ENCODE measurements around the gene ATP5F1C. TPM values are rescaled to one million over a fixed set of nuclear protein-coding genes. Genes with fewer than 3 reads are reported as not detected.

ATP5F1C gene
- total and polyA plus RNA-seq, 2 donors (not counting 1 experiment from before 2014, with no cell fraction given): 114 to 116 TPM

DNA sequence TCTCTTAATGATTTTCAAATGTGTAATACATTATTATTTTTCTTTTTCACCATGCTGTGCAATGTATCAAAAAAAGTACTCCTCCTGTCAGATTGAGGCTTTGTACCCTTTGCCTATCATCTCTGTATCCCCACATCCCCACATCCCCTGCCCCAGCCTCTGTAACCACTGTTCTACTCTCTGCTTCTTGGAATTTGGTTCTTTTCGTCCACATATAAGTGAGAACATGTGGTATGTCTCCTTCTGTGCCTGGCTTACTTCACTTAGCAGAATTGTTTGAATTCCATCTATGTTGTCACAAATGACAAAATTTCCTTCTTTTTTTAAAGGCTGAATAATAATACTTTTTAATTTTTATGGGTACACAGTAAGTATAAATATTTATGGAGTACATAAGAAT lies 44.1 kb downstream of the ATP5F1C start:
- H3K4me1 ChIP-seq (ENCODE audit: control insufficient read depth in 2 of 2, insufficient read depth in 2 of 2, low read length in 2 of 2): no peaks in the 10 kb centered on the region
- Mint-ChIP-seq H3K27ac (no peak overlapping the region), H3K4me3 (no peak overlapping the region), H3K4me1 (peaks cover 16% of the 10 kb centered on the region), H3K9me3 (ENCODE audit: insufficient read depth) (no peaks in the 10 kb centered on the region), H3K27me3 (no peaks in the 10 kb centered on the region)
- no peak overlapping the region for H2AFZ ChIP-seq (ENCODE audit: insufficient read depth, low read depth, low read length, poor library complexity, severe bottlenecking)
- WGBS (ENCODE audit: insufficient coverage): no CpG with 5 or more reads among the region's 1 CpG
- no peaks in the 10 kb centered on the region for H3K9me3 ChIP-seq (ENCODE audit: control extremely low read depth in 1 of 3, control insufficient read depth in 2 of 3, insufficient read depth in 1 of 3, low read length in 2 of 3)
- intact Hi-C loops (cut with micrococcal nuclease): no loop called here
- POLR2A ChIA-PET: no interaction called here
- H4K20me1 ChIP-seq (ENCODE audit: control insufficient read depth, insufficient read depth, low read length, poor library complexity, severe bottlenecking): peaks cover 29% of the 10 kb centered on the region
- no peak overlapping the region for H3K9ac ChIP-seq (ENCODE audit: low read length)
- CTCF ChIA-PET: no interaction called here
- ATAC-seq (ENCODE audit: low read depth) (no peak), DNase-seq (no peak)
- no peak overlapping the region for H3K4me3 ChIP-seq (ENCODE audit: control extremely low read depth in 1 of 5, extremely low read depth in 1 of 5, insufficient read depth in 1 of 5, low read depth in 2 of 5, low read length in 4 of 5)
- H3K27me3 ChIP-seq (replicated peaks in 1 of 4; ENCODE audit: control extremely low read depth in 1 of 4, control insufficient read depth in 3 of 4, insufficient read depth in 4 of 4, low read length in 3 of 4): no peaks in the 10 kb centered on the region
- no peak overlapping the region for H3K4me2 ChIP-seq (replicated peaks; ENCODE audit: low read depth, low read length, poor library complexity, severe bottlenecking)
- peaks cover 87% of the 10 kb centered on the region for H3K79me2 ChIP-seq (ENCODE audit: control insufficient read depth, insufficient read depth, low read length)
- H3K27ac ChIP-seq (ENCODE audit: low read length in 2 of 2): no peak overlapping the region
- TF ChIP-seq, protein P1, sequence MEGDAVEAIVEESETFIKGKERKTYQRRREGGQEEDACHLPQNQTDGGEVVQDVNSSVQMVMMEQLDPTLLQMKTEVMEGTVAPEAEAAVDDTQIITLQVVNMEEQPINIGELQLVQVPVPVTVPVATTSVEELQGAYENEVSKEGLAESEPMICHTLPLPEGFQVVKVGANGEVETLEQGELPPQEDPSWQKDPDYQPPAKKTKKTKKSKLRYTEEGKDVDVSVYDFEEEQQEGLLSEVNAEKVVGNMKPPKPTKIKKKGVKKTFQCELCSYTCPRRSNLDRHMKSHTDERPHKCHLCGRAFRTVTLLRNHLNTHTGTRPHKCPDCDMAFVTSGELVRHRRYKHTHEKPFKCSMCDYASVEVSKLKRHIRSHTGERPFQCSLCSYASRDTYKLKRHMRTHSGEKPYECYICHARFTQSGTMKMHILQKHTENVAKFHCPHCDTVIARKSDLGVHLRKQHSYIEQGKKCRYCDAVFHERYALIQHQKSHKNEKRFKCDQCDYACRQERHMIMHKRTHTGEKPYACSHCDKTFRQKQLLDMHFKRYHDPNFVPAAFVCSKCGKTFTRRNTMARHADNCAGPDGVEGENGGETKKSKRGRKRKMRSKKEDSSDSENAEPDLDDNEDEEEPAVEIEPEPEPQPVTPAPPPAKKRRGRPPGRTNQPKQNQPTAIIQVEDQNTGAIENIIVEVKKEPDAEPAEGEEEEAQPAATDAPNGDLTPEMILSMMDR (IDR thresholded peaks at IDR 0.05): no peak
- TF ChIP-seq EZH2 (IDR thresholded peaks at IDR 0.05; ENCODE audit: borderline replicate concordance, insufficient read depth, low read depth, low read length, poor library complexity, severe bottlenecking): no peak
- H3K36me3 ChIP-seq (replicated peaks in 1 of 2; ENCODE audit: control extremely low read depth in 1 of 2, control insufficient read depth in 1 of 2, extremely low read depth in 1 of 2, insufficient read depth in 2 of 2, low read length in 1 of 2): peaks cover 0 to 14% of the 10 kb centered on the region in 2 experiments

DNA sequence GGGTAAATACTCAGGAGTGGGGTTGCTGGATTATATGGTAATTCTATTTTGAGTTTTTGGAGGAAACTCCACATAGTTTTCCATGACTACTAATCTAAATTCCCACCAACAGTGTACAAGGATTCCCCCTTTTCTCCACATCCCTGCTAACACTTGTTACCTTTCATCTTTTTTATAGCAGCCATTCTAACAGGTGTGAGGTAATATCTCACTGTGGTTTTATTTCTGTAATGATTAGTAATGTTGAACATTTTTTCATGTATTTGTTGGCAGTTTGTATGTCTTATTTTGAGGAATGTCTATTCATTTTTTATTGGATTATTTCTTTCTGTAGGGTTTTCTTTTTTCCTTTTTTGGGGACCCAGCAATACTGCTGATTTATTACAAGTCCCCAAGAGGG lies 45.2 kb downstream of the ATP5F1C start:
- no peaks in the 10 kb centered on the region for H3K4me1 ChIP-seq (ENCODE audit: control insufficient read depth in 2 of 2, insufficient read depth in 2 of 2, low read length in 2 of 2)
- no peaks in the 10 kb centered on the region for H3K9me3 ChIP-seq (ENCODE audit: control extremely low read depth in 1 of 3, control insufficient read depth in 2 of 3, insufficient read depth in 1 of 3, low read length in 2 of 3)
- H3K27ac Mint-ChIP-seq: no peak overlapping the region
- DNase-seq: no peak
- peaks cover 85% of the 10 kb centered on the region for H3K79me2 ChIP-seq (ENCODE audit: control insufficient read depth, insufficient read depth, low read length)
- no peak overlapping the region for H3K4me3 Mint-ChIP-seq
- no peaks in the 10 kb centered on the region for H3K27me3 ChIP-seq (replicated peaks in 1 of 4; ENCODE audit: control extremely low read depth in 1 of 4, control insufficient read depth in 3 of 4, insufficient read depth in 4 of 4, low read length in 3 of 4)
- no peak overlapping the region for H3K27ac ChIP-seq (ENCODE audit: low read length in 2 of 2)
- ChIA-PET CTCF (no interaction called here), POLR2A (no interaction called here)
- H3K4me3 ChIP-seq (ENCODE audit: control extremely low read depth in 1 of 5, extremely low read depth in 1 of 5, insufficient read depth in 1 of 5, low read depth in 2 of 5, low read length in 4 of 5): no peak overlapping the region
- peaks cover 25% of the 10 kb centered on the region for H4K20me1 ChIP-seq (ENCODE audit: control insufficient read depth, insufficient read depth, low read length, poor library complexity, severe bottlenecking)
- H3K4me1 Mint-ChIP-seq: peaks cover 15% of the 10 kb centered on the region
- H3K27me3 Mint-ChIP-seq: no peaks in the 10 kb centered on the region
- ATAC-seq (ENCODE audit: low read depth): no peak
- no peak overlapping the region for H3K4me2 ChIP-seq (replicated peaks; ENCODE audit: low read depth, low read length, poor library complexity, severe bottlenecking)
- H2AFZ ChIP-seq (ENCODE audit: insufficient read depth, low read depth, low read length, poor library complexity, severe bottlenecking): no peak overlapping the region
- intact Hi-C loops (cut with micrococcal nuclease): no loop called here
- H3K36me3 ChIP-seq (replicated peaks in 1 of 2; ENCODE audit: control extremely low read depth in 1 of 2, control insufficient read depth in 1 of 2, extremely low read depth in 1 of 2, insufficient read depth in 2 of 2, low read length in 1 of 2): peaks cover 0 to 11% of the 10 kb centered on the region in 2 experiments
- TF ChIP-seq, protein P1 (IDR thresholded peaks at IDR 0.05): no peak
- TF ChIP-seq EZH2 (IDR thresholded peaks at IDR 0.05; ENCODE audit: borderline replicate concordance, insufficient read depth, low read depth, low read length, poor library complexity, severe bottlenecking): no peak
- no peaks in the 10 kb centered on the region for H3K9me3 Mint-ChIP-seq (ENCODE audit: insufficient read depth)
- H3K9ac ChIP-seq (ENCODE audit: low read length): no peak overlapping the region
